Anterior cingulate cortex (tissue), 58 donors: ENCODE results near the gene HSD17B8.
"Not testable (repeated sequence)": the region's sequence is repeated elsewhere in the genome, so short reads cannot be mapped to it uniquely, and the experiment has no call there.

ENCODE experiments used
- DNase-seq, 58 donors: peaks; one replicate each; lab custom pipeline; 2025; lab: John Stamatoyannopoulos, UW

HSD17B8 gene

GRCh38 chr6:33217681-33218080 is 13.2 kb downstream of the HSD17B8 start:
- DNase-seq, result no peak

GRCh38 chr6:33226503-33227120 is 22.2 kb downstream of the HSD17B8 start:
- not testable (repeated sequence) for DNase-seq

DNA sequence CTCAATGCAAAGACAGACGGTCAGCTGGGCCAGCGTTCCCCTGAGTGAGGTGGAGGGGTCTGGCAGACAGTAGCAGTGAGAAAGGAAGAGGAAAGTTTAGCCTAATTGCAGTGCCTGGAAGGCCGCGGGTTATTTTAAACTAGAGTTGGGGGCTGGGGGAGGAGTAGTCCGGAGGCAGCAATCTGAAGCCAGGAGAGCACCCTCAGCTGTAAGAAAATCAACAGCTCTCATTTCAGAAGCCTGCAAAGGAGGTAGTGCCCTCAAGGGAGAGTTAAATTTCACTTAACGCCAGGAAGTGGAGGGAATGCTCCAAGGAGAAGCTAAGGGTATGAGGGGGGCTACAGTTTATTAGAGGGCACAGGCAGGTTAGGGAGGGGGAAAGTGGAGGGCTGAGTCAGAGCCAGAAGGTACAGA is 30.8 kb downstream of the HSD17B8 start:
- no peak for DNase-seq

- no peak for DNase-seq
Measured at GRCh38 chr6:33236328-33236727, 31.9 kb downstream of the HSD17B8 start.

DNA sequence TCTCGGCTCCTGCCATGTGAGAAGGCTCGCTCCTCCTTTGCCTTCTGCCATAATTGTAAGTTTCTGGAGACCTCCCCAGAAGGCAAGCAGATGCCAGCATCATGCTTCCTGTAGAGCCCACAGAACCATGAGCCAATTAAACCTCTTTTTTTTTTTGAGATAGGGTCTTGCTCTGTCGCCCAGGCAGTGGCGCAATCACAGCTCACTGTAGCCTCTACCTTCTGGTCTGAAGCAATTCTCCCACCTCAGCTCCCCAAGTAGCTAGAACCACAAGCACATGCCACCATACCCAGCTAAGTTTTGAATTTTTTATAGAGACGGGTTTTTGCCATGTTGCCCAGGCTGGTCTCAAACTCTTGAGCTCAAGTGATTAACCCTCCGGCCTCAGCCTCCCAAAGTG is 32.4 kb downstream of the HSD17B8 start:
- DNase-seq, result no peak

DNA sequence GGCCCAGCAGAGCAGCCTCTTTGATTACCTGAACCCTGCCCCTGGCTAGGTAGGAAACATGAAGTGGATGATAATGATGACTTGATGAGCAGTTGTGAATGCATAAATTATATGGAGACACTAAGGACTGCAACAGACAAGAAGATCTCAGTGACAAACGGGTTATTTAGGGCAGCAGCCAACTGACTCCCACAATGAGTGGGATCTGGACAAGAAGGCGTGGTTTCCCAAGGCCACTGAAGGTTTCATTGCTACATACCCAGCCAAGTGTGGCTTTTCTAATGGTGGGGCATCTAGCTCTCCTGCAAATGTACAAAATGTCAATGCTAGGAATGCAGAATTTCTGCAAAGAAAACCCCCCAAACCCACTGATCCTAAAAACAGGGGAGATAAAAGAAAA is 33.3 kb downstream of the HSD17B8 start:
- DNase-seq, result no peak

DNA sequence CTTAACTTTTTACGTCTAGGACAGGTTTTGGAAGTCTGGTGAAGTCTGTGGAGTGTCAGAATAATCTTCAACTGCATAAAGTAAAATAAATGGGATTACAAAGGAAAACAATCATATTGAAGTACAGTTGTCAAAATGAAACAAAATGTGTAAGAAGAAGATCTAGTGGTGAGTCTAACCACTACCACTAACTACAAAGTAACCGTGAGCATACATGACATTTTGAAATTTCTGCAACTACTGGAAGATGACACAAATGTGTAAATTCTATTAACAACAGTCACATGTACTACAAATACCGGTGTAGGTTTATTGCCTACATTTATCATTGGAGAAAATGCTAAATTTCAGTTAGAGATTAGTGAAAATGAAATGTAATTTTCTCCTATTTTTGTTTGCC is 37.5 kb downstream of the HSD17B8 start:
- DNase-seq, result no peak

DNA sequence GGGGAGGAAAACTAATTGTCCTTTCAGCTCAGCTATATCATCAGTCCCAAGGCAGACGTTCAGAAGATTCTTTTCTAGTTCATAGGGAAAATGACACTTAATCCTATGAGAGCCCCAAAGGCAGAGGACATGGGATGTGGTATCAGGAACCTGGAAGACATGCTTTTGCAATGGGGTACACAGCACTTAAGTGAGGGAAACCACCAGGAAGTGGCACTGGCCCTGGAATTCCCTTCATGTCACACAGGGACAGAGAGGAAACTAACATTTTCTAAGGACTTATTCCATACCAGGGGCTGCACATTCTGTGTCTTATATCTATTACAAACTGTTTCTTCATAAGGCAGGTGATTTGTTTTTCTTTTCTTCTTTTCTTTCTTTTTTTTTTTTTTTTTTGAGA is 39.0 kb downstream of the HSD17B8 start:
- DNase-seq, result no peak

DNA sequence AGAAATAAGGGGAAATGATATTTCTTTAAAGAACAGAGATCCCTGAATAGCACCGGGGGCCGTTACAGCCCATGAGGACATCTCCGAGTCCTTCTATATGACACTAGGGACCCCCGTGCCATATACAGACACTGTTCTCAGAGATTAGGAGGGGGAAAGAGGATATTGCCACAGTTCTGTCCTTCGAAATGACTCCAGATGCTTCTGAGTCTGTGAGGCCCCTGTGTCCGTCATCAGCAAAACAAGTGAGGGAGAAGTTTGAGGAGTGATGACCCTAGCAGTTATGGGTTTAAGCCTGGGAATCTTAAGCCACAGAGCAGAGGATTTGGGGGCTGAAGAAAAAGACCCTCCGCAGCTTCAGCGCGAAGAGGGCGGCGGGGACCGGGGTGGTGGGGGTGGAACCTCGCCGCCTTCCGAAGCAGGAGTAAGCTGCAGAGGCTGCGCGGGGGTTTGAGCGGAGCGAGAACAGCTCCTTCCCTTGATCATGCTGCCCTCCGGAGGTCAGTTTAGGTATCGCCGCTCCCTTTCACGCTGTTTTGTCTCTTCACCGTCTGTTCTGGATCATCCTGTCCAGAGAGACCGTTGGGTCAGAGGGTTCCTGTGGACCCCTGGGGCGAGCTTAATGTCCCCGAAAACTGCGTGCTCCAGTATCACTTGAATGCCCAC is 43.7 kb downstream of the HSD17B8 start:
- DNase-seq, result peak in 57 of 58 donors; percentile 50 to 92 (median 76)

- DNase-seq, result peak in 13 of 58 donors; percentile 46 to 80 (median 69)
Measured at GRCh38 chr6:33248643-33248931, 44.1 kb downstream of the HSD17B8 start.

DNA sequence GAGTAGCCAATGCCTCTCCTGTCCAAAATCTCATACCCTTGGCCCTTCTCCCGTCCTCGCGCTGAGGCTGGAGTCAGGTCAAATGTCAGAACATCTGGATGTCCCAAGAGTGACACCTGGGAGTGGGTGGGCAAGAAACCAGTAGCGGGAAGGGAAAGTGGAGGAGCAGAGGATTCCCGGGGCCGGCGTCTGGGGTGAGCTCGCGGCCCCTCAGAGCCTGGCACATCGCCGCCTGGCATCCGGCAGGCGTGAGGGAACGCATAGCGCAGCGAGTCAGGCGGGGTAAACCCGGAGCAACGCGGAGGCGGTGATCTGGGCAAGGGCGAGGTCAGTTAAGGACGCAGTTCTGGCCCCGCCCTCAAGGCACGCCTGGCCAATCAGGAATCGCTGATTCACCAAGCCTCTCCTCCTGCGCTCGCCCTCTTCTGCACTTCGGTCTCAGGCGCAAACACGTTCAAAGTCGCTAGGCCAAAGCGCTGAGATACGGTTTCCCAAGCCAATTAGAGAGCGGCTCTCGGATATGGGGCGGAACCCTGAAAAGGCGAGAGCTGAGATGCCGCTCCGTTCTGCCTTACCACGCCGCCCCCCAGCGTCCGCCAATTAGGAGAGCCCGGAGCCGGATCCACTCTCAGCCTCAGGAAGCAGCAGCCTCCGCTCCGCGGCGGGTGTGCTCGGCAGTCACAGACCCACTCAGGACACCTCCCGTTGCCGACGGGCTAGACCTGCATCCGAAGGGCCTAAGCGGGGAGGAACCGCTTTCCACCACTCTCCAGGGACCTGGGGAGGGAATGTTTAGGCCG is 44.7 kb downstream of the HSD17B8 start:
- peak; percentile 60 to 99 (median 96) for DNase-seq

DNA sequence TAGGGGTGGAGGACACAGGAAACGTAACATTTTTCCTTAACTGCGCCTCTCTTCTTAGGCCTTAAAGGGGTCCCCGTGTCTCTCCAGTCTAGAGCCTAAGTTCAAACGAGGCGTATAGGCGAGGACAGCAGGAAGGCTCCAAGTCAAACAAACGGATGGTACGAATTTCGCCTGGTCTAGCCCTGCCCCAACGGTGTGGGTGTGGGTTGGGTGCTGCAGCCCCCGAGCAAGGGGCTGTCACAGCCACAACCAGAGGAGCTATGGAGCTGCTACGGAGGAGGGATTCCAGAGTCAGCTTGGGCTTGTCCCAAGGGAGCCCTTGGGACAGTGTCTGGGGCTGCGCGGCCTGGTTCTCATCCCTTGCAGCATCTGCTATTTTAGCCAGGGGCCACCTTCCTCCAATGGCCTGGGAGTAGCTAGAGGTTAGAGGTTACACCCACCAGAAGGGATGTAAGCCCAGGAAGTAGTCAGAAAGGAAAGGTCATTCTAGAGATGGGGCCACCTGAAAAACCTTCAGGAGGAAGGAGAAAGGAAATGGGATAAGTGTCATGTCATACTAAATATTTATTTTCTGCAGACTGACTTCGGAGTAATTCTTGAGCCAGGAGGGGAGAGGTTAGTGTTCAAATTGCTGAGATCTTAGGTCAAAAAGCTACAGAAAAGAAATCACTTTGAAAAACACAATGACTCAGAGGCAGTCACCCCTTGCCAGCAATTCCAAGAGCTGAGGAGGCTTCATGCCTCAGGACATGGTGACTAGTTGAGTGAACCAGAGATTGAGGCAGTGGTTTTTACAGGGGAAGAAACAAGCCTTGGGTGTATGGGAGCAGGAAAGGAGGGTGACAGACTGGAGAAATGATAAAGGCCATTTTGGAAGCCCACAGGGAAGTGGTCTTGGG is 45.5 kb downstream of the HSD17B8 start:
- peak in 3 of 58 donors; percentile 12 to 36 (median 21) for DNase-seq

- no peak for DNase-seq
Measured at GRCh38 chr6:33250731-33251130, 46.3 kb downstream of the HSD17B8 start.

- no peak for DNase-seq
Measured at GRCh38 chr6:33251395-33252012, 47.0 kb downstream of the HSD17B8 start.

DNA sequence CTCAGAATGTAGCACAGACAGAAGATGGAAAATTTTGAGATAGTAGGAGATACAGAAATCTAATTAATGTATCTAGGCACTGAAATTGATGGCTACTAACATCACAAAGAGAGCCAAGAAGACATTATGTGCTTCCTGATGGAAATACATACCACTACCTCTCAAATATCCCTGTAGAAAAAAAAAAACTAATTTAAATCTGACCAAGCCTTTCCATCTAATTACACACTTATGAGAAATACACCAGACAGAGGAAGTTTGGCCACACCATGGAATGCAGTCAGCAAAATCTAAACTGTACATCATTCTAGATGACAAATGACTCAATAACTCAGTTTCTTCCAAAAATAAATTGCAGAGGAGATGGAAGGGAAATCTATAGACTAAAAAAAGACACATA is 48.3 kb downstream of the HSD17B8 start:
- DNase-seq, result no peak

- no peak for DNase-seq
Measured at GRCh38 chr6:33254591-33254990, 50.1 kb downstream of the HSD17B8 start.
